ENCODE data around the gene MAMLD1.

The MAMLD1 gene

GRCh38 chrX:150460781-150461180 is 97.7 kb downstream of the MAMLD1 start:
- no peak for DNase-seq (ENCODE audit: low read depth)

- DNase-seq (ENCODE audit: low read depth): no peak
Measured at GRCh38 chrX:150463566-150463965, 100.4 kb downstream of the MAMLD1 start.

- no peak for DNase-seq (ENCODE audit: low read depth)
Measured at GRCh38 chrX:150464001-150464400, 100.9 kb downstream of the MAMLD1 start.

DNA sequence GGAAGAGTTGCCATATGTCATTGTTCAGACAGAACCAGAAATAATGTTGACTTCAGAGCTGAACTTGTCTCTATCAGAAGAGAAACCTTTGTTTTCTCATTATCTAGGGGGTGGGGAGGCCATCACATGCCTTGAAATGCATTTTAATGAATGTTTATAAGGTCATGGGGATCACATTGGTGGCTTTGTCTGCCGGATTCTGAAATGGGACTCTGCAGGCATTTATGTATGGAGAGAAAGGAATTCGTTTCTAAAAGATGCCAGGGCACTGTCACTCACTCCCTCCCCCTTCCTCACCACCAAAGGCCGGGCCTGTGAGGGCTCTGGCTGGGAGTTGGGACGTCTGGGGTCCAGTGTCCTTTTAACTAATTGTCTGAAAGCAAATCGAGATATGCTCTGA is 102.2 kb downstream of the MAMLD1 start:
- DNase-seq (ENCODE audit: low read depth): no peak

DNA sequence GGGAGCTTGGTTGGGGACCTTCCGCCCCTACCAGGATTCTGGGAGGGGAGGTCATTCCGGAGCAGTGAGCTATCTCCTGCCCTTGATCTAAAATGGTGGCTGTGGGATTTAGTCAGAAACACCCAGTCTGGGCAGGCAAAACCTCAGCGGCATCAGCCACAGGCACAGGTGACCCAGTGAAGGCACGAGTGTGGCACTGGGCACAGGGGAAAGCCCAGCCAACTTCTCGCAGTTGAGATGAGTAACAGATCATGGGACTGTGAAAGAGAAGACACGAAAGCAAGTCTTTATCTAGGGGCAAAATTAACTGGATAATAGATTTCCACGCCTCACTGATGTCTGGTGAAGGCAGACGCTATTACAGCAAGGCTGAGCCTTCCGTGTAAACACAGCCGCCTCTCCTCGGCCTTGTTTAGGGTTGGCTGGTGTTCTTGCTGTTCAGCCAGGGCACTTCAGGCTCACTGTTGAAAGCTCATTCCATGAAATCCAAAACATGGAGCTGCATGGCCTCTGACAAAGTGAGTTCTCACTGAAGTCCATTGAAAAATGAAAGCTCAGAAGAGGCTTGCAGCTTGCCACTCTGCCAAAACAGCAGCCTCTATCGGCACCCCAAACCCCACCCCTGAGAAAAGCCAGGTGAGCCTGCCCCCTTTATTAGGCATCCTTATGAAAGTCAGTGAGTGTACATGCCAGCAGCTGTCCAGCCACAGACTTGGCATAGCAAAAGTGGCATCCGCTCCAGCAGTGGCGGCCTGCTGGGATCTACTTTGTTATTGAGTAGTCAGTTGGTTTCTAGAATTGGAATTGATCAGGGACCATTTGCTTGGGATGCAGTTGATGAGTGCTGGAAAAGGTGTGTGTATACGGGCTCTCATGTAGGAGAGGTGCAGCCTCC is 103.0 kb downstream of the MAMLD1 start:
- no peak for DNase-seq (ENCODE audit: low read depth)

GRCh38 chrX:150472306-150472705 is 109.2 kb downstream of the MAMLD1 start:
- no peak for DNase-seq (ENCODE audit: low read depth)

DNA sequence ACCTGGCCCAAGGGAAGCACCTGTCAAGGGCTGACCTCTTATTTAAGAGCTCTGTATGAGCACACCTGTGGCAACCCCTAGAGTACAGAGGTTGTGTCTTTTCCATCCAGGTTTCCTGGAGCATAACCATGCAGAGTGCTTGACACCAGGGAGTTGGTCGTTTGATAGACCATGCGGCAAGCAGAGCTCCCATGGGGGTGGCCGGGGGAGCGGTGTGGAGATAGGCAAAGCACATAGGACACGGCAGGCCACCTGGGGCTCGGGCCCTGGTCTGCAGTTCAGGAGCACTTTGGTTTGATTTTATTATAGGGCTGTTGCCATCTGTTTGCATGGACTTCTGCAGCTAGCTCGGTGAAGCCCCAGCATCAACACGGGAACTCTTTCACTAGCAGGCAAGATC is 110.3 kb downstream of the MAMLD1 start:
- DNase-seq (ENCODE audit: low read depth): no peak

DNA sequence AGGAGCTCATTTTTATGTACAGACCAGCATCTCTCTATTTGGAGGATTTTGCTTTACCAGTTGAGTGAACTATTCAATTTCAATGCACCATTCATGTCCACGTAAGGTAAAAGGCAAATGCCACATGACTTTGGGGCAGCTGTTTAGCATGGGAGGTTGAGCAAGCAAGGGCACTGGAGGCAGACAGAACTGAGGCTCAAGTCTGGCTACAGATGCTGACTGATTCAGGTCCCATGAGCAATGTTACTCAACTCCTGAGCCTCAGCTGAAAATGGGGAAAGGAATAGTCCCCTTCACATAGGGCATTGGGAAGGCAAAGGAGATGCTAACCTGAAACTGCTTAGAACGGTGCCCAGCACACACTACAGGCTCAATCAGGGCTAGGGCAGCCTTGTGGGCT is 112.3 kb downstream of the MAMLD1 start:
- DNase-seq (ENCODE audit: low read depth): no peak

- no peak for DNase-seq (ENCODE audit: low read depth)
Measured at GRCh38 chrX:150476164-150476699, 113.1 kb downstream of the MAMLD1 start.

DNA sequence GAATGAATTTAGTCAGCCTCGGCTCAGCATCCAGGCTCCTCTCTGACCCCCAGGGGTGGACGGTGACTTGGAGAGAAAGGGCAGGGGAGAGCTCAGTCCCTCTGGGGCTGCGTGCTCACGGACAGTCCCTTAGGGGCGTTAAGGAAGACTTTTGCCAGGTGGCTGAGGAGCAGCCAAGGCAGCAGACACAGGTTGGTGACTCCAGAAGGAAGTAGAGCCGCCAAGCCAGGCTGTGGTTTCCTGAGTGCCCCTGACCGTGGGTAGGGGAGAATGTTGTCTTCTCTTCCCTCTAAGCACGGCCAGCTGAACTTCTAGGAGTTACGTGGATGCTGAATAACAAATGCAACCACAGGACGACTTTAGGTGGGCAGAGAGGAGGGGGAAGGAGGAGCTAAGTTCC is 114.3 kb downstream of the MAMLD1 start:
- no peak for DNase-seq (ENCODE audit: low read depth)

GRCh38 chrX:150478496-150479492 is 115.7 kb downstream of the MAMLD1 start:
- DNase-seq (ENCODE audit: low read depth): no peak

DNA sequence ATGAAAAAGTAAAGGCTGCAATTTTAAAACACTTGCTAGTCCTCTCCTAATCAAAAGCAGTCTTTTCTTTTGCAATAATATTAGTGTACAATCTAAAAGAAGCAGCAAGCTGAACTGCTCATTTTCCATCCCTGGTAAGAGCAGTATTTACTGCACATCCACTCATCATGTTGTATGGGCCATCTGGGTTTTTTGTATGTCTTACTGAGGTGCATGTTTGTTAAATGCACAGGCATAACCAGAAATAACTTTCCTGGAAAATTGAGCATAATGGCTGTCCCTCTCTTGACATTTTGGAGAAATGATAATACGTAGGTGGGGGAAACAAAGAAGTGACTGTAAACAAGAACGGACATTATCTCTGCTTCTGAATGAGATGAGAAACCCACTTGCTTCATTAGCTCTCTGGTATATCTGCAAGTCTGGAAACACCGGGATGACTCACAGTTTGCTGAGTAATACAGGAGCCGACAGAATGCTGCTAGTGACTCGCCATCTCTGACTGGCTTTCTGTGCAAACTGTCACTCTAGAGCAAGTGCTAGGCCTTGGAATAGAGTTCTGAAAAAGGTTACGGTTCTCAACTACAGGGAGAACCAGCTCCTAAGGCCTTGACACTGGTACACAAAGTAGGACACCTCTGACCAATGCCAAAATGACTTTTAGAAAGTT is 119.6 kb downstream of the MAMLD1 start:
- DNase-seq (ENCODE audit: low read depth): peak; percentile 20

GRCh38 chrX:150483356-150483985 is 120.4 kb downstream of the MAMLD1 start:
- DNase-seq (ENCODE audit: low read depth): no peak

DNA sequence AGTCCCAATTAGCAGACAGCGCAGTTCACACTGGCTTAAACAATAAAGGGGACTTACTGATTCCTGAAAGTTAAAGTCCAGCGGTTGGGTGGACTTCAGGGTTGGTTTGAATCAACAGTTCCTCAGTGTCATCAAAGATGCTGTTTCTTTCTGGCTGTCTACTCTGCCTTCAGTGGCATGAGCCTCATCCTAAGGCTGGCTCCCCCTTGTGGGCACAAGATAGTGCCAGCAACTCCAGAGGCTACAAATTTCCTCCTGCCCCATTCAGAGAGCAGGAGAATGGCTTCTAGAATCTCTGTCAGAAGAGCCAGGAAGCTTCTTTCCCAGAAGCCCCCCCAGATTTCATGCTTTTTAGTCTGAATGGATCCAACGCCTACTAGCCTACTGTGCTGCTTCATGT is 122.9 kb downstream of the MAMLD1 start:
- no peak for DNase-seq (ENCODE audit: low read depth)

DNA sequence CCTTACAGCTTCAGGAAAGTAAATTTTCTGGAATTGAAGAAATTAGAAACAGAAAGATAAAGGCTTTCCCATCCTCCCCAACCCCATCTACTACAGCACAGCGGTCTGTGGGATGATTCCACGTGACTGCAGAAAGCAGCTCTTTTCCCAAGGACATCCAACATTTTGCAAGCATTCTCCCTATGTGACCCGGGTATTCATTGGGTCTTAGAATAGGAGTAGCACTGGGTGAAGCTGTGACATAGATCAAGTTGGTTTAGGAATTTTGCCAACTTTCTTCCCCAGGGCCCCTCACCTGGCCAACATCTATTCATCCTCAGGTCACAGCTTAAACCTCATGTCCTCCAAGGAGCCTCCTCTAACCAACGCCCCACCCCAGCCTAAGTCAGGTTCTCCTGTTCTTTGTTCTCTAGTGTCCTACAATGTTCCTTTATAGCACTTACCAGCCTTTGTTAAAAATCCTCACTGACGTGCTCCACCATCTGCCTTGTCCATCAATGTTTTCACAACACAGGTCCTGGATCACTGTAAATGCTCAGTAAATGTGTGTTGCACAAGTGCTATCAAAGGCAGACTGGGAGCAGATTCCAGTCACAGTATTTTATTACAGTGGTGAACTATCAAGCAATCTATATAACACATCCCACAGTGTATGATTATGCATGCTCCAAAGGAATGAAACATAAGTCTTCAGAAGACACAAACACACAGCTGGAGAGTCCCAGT is 124.4 kb downstream of the MAMLD1 start:
- DNase-seq (ENCODE audit: low read depth): no peak

- no peak for DNase-seq (ENCODE audit: low read depth)
Measured at GRCh38 chrX:150489359-150490015, 126.4 kb downstream of the MAMLD1 start.

DNA sequence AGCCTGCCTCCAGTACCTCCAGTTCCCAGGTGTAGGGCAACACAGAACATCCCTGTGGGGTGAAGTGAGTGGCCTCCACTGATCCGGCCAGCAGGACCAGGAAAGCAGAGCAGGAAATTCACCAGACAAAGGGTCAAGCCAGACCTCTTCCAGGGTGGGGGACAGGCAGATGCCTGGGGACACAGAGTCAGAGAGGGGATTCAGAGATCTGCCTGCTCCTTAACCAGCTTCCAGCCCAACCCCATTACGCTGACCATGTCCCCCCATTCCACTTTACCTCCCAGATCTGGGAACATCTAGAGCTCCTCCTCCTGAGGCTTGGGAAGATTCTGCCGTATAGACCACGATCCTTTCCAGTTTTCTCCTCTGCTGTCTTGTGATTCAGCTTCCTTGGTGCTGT is 132.4 kb downstream of the MAMLD1 start:
- DNase-seq (ENCODE audit: low read depth): no peak

DNA sequence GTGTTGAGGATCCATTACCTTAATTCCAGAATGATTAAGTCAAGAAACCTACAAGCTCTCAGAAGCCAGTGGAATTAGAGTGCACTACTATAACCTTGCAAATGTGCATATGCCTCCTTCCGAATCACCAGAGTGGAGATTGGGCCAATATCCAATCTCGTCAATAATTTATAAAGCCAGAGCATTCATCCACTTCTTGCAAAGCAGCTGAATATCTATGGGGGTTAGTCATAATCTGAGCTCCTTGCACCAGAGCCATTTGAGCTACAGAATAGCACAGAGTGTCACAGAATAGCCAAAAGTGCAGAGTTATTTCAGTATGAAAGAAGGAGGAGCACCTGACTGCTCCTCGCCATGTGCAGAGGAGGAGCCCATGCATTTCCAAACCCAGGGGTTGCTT is 136.1 kb downstream of the MAMLD1 start:
- no peak for DNase-seq (ENCODE audit: low read depth)

DNA sequence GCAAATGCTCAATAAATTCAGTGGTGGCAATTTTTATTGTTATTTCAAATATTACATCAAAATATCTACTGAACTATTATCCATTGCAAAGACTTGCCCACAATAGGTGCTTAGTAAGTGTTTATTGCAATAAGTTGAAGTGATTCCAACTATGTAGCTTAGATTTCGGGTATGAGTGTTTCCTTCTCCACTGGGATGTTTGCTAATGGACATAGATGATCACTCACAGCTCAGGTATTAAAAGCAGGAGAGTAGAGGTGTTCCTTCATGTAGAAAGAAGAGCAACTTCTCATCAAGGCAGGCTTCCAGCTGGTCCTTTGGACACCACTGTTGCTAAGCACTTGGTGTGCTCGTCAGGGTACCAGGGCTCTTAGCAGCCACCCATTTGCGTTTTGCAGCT is 139.0 kb downstream of the MAMLD1 start:
- DNase-seq (ENCODE audit: low read depth): no peak

Measured in HS-27A (cell line).